ENCODE results near the gene LRRC42. TPM values are rescaled to one million over a fixed set of nuclear protein-coding genes. Genes with fewer than 3 reads are reported as not detected.
A peak's percentile ranks its signal among the peaks of the same experiment; 100 is the strongest.

Gene LRRC42
- total RNA-seq, result 10 to 100 TPM; 11.4 to 17.8 (median 14.6) TPM

DNA sequence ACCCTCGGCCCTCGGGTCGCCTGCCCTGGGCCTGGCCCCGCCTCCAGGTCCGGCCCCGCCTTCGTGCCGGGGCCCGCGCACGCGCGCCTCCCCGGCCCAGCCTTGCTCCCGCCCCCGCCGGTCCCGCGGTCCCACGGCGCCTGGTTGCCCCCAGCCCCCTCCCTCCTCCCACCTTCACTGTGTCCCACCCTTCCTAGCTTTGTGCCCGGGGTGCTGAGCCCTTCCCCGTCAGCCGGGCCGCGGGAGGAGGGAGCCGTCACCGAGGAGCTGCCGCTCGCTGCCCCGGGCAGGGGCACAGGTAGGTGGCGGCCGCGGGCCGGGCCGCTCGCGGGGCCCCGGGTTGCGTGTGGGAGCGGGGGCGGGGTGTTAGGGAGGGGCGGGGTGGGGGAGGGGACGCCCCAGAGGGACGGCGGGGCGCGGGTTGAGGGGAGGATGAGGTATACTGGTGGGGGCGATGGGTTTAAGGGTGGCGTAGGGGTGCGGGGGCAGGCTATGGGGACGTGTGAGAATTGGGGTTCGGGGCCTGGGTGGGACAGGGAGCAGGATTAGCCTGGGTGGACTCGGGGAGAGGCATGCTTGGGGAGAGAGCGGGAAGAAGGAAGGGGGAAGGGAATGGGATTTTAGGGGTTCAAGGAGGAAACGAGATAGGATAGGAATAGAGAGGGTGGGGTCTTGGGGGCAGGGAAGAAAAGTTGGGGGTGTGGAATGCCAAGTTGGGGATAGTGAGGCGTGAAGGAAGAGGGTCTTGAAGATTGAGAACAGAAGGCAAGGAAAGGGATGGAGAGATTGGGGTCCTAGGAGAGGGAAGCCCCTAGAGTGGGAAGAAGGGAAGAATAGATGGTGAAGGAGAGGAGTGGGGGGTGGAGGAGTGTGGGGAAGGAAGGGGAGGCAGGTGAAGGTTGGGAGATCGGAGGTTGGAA lies at the start of gene LRRC42:
LRRC42 (plus strand) TSS at position 99 of the 920 bp plus-strand sequence. CDS start 5,650 bp downstream, outside the sequence.
- ATAC-seq (peak; percentile 87 to 89), DNase-seq (no peak)
- Histone ChIP-seq H3K36me3 (no peaks in the 10 kb centered on the region), H3K9me3 (no peaks in the 10 kb centered on the region), H3K27ac (peak within 1 kb of the TSS; percentile 86 to 97 (median 94)), H3K4me3 (peak within 1 kb of the TSS; percentile 80 to 98 (median 92)), H3K27me3 (no peaks in the 10 kb centered on the region), H3K4me1 (peaks cover 8 to 19% of the 10 kb centered on the region in 2 donors)
- in situ Hi-C loops (cut with MboI; ENCODE audit: low sequenced_read_pairs in 4 of 4) (loop anchor here in 3 of 4 donors (5.0 to 10.0 kb wide), 2 partner anchors 59 to 62 kb away; partner anchors contain the start of gene YIPF1 (in 3 of the 3)), intact Hi-C loops (cut with DNase I; ENCODE audit: low total_unique reads) (loop anchor here (1.0 to 10.0 kb wide), 6 partner anchors 57 to 1889 kb away; partner anchors contain the start of genes ACOT11, BTF3L4, CPT2 and TTC4)
- peak in 1 of 2 donors; percentile 42 for TF ChIP-seq POLR2A (IDR thresholded peaks at IDR 0.05)
- TF ChIP-seq, protein P1, sequence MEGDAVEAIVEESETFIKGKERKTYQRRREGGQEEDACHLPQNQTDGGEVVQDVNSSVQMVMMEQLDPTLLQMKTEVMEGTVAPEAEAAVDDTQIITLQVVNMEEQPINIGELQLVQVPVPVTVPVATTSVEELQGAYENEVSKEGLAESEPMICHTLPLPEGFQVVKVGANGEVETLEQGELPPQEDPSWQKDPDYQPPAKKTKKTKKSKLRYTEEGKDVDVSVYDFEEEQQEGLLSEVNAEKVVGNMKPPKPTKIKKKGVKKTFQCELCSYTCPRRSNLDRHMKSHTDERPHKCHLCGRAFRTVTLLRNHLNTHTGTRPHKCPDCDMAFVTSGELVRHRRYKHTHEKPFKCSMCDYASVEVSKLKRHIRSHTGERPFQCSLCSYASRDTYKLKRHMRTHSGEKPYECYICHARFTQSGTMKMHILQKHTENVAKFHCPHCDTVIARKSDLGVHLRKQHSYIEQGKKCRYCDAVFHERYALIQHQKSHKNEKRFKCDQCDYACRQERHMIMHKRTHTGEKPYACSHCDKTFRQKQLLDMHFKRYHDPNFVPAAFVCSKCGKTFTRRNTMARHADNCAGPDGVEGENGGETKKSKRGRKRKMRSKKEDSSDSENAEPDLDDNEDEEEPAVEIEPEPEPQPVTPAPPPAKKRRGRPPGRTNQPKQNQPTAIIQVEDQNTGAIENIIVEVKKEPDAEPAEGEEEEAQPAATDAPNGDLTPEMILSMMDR (IDR thresholded peaks at IDR 0.05 in 4 of 5, conservative IDR thresholded peaks at IDR 0.05 in 1 of 5), result peak in 2 of 5 experiments; percentile 17 to 60

- Histone ChIP-seq H3K9me3 (no peaks in the 10 kb centered on the region), H3K4me1 (peaks cover 8 to 10% of the 10 kb centered on the region in 2 donors), H3K27ac (no peak overlapping the region), H3K36me3 (no peaks in the 10 kb centered on the region), H3K4me3 (no peak overlapping the region), H3K27me3 (no peaks in the 10 kb centered on the region)
- intact Hi-C loops (cut with DNase I; ENCODE audit: low total_unique reads), result no loop called here
- ATAC-seq, result peak; percentile 38 to 43
- no peak for TF ChIP-seq POLR2A (IDR thresholded peaks at IDR 0.05)
- TF ChIP-seq, protein P1 (IDR thresholded peaks at IDR 0.05 in 4 of 5, conservative IDR thresholded peaks at IDR 0.05 in 1 of 5), result no peak
- in situ Hi-C loops (cut with MboI; ENCODE audit: low sequenced_read_pairs in 4 of 4), result no loop called here
- no peak for DNase-seq
Observed at GRCh38 chr1:53896635-53897229, 49.4 kb upstream of the LRRC42 start.

GRCh38 chr1:53899206-53899628 lies 46.9 kb upstream of the LRRC42 start:
- TF ChIP-seq, protein P1 (IDR thresholded peaks at IDR 0.05 in 4 of 5, conservative IDR thresholded peaks at IDR 0.05 in 1 of 5), result no peak
- TF ChIP-seq POLR2A (IDR thresholded peaks at IDR 0.05), result no peak
- Histone ChIP-seq H3K36me3 (no peaks in the 10 kb centered on the region), H3K27me3 (no peaks in the 10 kb centered on the region), H3K27ac (peak overlapping the region in 3 of 4 donors; percentile 9 to 63 (median 40)), H3K4me3 (peak overlapping the region in 2 of 4 donors; percentile 1 to 9), H3K4me1 (peaks cover 8 to 10% of the 10 kb centered on the region in 2 donors), H3K9me3 (no peaks in the 10 kb centered on the region)
- DNase-seq (no peak), ATAC-seq (peak; percentile 53 to 59)
- intact Hi-C loops (cut with DNase I; ENCODE audit: low total_unique reads), result no loop called here
- in situ Hi-C loops (cut with MboI; ENCODE audit: low sequenced_read_pairs in 4 of 4), result no loop called here

DNA sequence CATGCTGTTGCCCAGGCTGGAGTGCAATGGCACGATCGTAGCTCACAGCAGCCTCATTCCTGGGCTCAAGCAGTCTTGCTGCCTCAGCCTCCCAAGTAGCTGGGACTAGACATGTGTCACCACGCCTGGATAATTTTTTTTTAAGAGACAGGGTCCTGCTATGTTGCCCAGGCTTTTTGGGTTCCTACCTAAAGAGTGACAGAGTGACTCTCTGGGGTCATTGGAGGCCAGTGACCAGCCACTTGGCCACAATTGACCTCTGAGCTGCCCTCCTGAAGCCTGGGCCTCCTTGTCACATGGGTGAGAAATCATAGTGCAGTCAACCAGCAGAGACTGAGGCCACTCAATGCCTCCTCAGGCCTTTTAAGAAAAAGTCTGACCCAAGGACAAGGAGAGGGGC lies 46.4 kb upstream of the LRRC42 start:
- DNase-seq (no peak), ATAC-seq (no peak)
- H3K27ac ChIP-seq, result no peak overlapping the region
- TF ChIP-seq POLR2A (IDR thresholded peaks at IDR 0.05), result no peak
- TF ChIP-seq, protein P1 (IDR thresholded peaks at IDR 0.05 in 4 of 5, conservative IDR thresholded peaks at IDR 0.05 in 1 of 5), result no peak
- H3K9me3 ChIP-seq, result no peaks in the 10 kb centered on the region
- no peaks in the 10 kb centered on the region for H3K36me3 ChIP-seq
- H3K27me3 ChIP-seq, result no peaks in the 10 kb centered on the region
- H3K4me1 ChIP-seq, result peaks cover 8 to 10% of the 10 kb centered on the region in 2 donors
- no peak overlapping the region for H3K4me3 ChIP-seq
- in situ Hi-C loops (cut with MboI; ENCODE audit: low sequenced_read_pairs in 4 of 4) (no loop called here), intact Hi-C loops (cut with DNase I; ENCODE audit: low total_unique reads) (no loop called here)
